VCaP (cell line): ENCODE measurements around the gene TMEM109.

Source experiments
- H3K27ac ChIP-seq: fragments of 450-650 bp; 2 replicates; pipeline ENCODE4 v1.5.1; 2017
- TF ChIP-seq, protein P1 (sequence below): fragments of 450-650 bp; conservative IDR thresholded peaks from 2 replicates; pipeline ENCODE4 v1.5.1; 2017; ENCODE audit warnings: mild to moderate bottlenecking, moderate library complexity

The TMEM109 gene

DNA sequence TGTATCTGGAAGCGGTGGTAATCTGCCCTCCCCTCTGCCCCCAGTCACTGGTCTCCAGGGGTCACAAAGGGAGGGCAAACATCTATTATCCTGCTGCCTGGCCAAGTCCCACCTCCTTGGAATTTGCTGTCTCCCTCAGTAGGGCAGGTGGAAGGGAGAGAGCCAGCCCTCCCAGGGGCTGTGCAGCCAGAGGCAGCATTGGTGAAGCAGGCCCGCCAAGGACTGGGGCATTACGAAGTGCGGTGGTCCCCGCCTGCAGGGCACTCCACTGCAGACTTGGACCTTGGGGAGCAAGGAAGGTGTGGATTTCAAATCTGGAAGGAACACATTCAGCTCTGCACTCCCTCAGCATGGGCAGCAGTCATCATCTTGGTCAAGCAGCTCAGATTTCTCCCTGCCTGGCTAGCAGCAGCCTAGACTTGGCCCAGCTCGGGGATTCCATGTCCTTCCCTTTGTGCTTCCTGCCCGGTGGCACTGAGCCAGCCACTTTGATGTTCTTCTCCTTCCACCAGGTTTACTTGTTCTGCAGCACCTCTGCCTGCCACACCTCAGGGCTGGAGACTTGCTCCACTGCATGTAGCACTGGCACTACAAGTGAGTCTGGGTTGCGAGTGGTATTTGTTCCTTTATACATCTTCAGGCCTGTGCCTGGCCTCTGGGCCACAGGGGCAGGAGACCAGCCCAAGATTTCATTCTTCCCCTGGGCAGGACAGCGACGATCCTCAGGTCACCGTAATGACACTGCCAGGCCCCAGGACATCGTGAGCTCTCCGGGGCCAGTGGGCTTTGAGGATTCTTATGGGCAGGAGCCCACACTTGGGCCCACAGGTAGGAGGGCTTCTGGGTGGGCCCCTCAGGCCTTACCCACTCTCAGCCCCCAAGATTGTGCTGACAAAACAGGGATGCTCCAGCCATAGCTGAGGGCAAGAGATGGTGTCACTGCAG lies 39.3 kb upstream of the TMEM109 start:
- TF ChIP-seq, protein P1, sequence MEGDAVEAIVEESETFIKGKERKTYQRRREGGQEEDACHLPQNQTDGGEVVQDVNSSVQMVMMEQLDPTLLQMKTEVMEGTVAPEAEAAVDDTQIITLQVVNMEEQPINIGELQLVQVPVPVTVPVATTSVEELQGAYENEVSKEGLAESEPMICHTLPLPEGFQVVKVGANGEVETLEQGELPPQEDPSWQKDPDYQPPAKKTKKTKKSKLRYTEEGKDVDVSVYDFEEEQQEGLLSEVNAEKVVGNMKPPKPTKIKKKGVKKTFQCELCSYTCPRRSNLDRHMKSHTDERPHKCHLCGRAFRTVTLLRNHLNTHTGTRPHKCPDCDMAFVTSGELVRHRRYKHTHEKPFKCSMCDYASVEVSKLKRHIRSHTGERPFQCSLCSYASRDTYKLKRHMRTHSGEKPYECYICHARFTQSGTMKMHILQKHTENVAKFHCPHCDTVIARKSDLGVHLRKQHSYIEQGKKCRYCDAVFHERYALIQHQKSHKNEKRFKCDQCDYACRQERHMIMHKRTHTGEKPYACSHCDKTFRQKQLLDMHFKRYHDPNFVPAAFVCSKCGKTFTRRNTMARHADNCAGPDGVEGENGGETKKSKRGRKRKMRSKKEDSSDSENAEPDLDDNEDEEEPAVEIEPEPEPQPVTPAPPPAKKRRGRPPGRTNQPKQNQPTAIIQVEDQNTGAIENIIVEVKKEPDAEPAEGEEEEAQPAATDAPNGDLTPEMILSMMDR: no peak

DNA sequence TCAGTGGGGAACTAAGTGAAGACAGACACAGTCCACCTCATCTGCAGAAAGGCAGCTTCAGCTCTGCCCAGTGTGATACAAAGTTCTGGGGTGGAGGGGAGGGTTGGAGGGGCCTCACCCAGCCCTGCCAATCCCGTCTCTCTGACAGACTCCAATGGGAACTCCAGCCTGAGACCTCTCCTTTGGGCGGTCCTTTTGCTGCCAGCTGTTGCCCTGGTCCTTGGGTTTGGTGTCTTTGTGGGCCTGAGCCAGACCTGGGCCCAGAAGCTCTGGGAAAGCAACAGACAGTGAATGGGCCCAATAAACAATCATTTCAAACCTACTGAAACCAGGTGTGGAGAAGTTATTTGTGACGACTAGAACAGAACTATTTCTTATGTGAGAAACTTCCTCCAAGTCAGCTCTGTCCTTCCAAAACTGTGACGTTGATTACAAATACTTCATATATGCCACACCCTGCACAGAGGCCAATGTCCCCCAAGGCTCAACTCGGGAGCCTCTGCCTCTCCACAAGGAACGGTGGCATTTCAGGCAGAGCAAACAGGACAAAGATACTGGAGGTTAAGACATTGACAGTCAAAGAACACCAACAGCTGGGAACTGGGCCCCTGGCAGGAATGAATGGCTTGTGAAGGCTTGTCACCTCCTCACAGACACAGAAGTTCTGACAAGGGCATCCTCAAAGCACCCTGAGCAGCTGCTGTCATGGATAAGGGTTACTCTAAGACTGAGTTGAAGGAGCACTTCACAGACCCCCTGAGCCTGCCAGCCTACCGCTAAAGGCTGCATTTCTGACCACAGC lies 38.4 kb upstream of the TMEM109 start:
- TF ChIP-seq, protein P1: no peak
- H3K27ac ChIP-seq: no peak overlapping the region

More for the DNA sequence above, 39.3 kb upstream of the TMEM109 start:
- H3K27ac ChIP-seq: 0 out of 2 replicates have a peak overlapping the region, but pooled peaks have one; percentile 5

DNA sequence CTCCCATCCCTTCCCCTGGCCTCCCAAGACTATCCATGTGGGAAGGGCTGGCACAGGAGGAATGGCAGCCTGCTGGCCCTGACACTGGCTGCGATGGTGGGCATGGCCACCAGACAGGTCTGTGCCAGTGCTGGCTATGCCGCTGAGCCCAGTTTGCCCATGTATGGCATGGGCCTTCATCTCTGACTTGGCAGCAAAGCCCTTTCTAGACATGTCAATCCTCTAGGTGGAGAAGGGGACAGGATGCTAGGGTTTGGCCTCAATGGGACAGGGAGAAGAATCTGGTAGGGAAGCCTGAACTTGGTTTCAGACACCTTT lies 37.8 kb upstream of the TMEM109 start:
- no peak overlapping the region for H3K27ac ChIP-seq
- TF ChIP-seq, protein P1: no peak

DNA sequence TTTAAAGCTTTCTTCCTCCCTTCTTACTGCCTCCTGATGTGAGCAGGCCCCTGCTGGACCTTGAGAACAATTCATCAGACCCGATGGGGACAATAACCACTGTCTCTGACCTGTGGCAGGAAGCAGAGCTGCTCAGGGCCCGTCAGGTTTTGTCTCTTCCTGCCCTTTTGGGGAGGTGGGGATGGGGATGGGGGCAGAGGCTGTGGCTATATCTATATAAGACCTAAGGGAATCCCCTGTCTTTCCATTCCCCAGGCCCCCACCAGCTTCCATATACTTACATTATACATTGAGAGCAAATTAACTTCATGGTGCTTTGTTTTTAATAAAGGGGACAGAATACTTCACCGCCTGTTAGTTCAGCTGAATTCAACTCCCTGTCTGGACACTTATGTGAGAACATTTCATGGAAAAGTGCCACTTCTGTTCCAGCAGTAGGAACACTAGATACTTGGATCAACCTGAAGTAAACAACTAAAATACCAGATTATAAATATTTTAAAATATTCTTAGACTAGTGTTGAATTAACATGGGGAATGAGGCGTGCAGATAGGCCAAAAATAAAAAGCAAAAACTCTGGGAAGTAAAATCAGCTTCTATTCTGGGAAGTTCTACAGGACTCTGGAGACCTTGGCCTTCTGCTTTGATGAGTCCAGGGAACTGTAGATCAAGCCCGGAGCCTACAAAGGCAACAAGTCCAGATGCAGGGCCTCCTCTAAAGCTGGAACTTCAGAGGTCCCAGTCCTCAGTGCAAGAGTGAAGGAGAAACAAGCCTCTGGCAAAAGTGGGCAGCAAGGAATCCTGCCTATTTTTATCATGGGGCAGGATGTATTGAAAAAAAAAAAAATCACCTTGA lies 35.5 kb upstream of the TMEM109 start:
- no peak overlapping the region for H3K27ac ChIP-seq
- TF ChIP-seq, protein P1: no peak

DNA sequence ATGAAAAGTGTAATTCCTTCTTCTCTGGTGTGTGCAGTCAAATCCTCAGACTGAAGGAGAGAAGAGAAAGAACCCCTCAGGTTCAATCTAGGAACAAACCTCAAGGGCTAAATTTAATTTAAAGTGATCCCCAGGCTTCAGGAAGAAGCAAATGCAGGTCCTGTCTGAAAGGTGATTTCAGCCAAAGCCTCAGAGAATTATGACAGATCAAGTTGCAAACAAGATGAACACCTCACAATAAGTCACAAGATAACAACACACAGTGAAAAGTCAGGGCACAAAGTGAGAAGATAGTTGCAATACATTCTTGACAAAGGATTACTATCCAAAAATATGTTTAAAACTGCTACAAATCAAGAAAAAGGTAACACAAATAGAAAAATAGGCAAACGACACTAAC lies 34.9 kb upstream of the TMEM109 start:
- H3K27ac ChIP-seq: no peak overlapping the region
- TF ChIP-seq, protein P1: no peak

DNA sequence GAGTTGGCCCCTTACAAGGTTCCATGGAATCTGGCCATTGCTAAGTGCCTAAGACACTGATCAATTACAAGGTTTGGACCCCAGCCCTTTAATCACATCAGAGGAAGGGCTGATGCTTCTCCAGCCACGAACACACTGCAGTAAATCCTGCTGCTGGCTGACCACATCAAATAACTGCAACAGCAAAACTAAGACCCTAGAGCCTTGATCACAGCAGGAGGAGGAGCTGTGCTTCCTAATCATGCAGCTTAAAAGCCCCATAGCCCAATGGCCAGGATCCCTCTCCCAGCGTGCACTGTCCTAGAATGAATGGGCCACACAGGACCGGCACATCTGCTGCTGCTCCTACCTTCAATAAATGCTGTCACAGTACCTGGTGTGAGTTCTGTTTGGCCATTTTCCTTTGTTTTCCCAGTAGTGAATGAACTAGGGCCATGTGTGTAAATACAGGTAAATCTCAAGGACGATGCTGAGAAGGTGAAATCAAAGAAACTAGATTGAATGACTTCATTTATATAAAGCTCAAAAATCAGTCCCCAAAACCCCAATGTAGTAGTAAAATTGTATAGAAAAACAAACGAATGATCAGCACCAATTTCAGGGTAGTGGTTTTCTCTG lies 33.9 kb upstream of the TMEM109 start:
- H3K27ac ChIP-seq: peak overlapping the region; percentile 71
- TF ChIP-seq, protein P1: no peak
